B cell (primary cell): ENCODE data around the gene WDR35. TPM values are rescaled to one million over a fixed set of nuclear protein-coding genes. Genes with fewer than 3 reads are reported as not detected.
A peak's percentile ranks its signal among the peaks of the same experiment; 100 is the strongest.

Experiments used
- ATAC-seq: fragments of 200-7000 bp; cut with Tn5 transposase; one replicate; pipeline ENCODE4 v1.10.0; 2021; ENCODE audit warnings: low read depth, mild to moderate bottlenecking, moderate number of reproducible peaks, moderate library complexity
- CTCF ChIA-PET: fragments of 350-600 bp; sonication (Branson Sonifier 250); formaldehyde crosslinking; loops from one replicate; lab custom pipeline; 2021; ENCODE audit warnings: antibody characterized with exemption, inconsistent platforms; lab: Charles Lee
- POLR2A ChIA-PET: fragments of 350-600 bp; sonication (Branson Sonifier 250); formaldehyde crosslinking; loops from one replicate; lab custom pipeline; 2021; ENCODE audit warnings: antibody characterized with exemption; lab: Charles Lee
- DNase-seq: peaks from one replicate; pipeline ENCODE4 v3.0.0; 2013
- H2AFZ ChIP-seq: 2 replicates; pipeline ENCODE4 v1.6.1; 2012; ENCODE audit warnings: mild to moderate bottlenecking, low read depth, low read length; ENCODE audit not compliant: insufficient read depth, poor library complexity, severe bottlenecking
- H3K27ac ChIP-seq, 2 donors: 1 replicate in 1 of 2; 2 replicates in 1 of 2; pipeline ENCODE4 v1.5.1; 2012 to 2013; ENCODE audit warnings: low read length in 2 of 2, mild to moderate bottlenecking in 2 of 2, moderate library complexity in 1 of 2
- H3K27me3 ChIP-seq, 4 experiments: fragments of 200-600 bp in 1 of 4; sonication (generic) in 1 of 4; replicated peaks in 1 of 4; 1 replicate in 2 of 4; 2 replicates in 2 of 4; pipeline versions ENCODE4 v1.6.1 to v1.7.0; 2013 to 2016; ENCODE audit warnings: low read length in 3 of 4, mild to moderate bottlenecking in 2 of 4, mixed read lengths in 1 of 4, moderate library complexity in 1 of 4; ENCODE audit not compliant: insufficient read depth in 4 of 4, control insufficient read depth in 3 of 4; ENCODE audit errors: control extremely low read depth in 1 of 4
- H3K36me3 ChIP-seq, 2 experiments: replicated peaks in 1 of 2; 1 replicate in 1 of 2; 2 replicates in 1 of 2; pipeline versions ENCODE4 v1.6.1 to v1.7.1; 2013; ENCODE audit warnings: low read length in 1 of 2; ENCODE audit not compliant: insufficient read depth in 2 of 2, control insufficient read depth in 1 of 2; ENCODE audit errors: control extremely low read depth in 1 of 2, extremely low read depth in 1 of 2
- H3K4me1 ChIP-seq, 2 donors: fragments of 200-600 bp in 1 of 2; sonication (generic) in 1 of 2; 1 replicate in 1 of 2; 2 replicates in 1 of 2; pipeline versions ENCODE4 v1.5.1 to v1.6.1; 2013 to 2017; ENCODE audit warnings: low read length in 2 of 2; ENCODE audit not compliant: control insufficient read depth in 2 of 2, insufficient read depth in 2 of 2
- H3K4me2 ChIP-seq: replicated peaks from 2 replicates; pipeline ENCODE3; 2012; ENCODE audit warnings: mild to moderate bottlenecking, low read depth, low read length; ENCODE audit not compliant: poor library complexity, severe bottlenecking
- H3K4me3 ChIP-seq, 5 experiments: fragments of 200-600 bp in 1 of 5; sonication (generic) in 1 of 5; 1 replicate in 3 of 5; 2 replicates in 2 of 5; pipeline versions ENCODE4 v1.5.1 to v1.7.0; 2011 to 2016; ENCODE audit warnings: low read length in 4 of 5, mild to moderate bottlenecking in 4 of 5, low read depth in 2 of 5, control low read depth in 1 of 5, moderate library complexity in 1 of 5; ENCODE audit not compliant: insufficient read depth in 1 of 5; ENCODE audit errors: control extremely low read depth in 1 of 5, extremely low read depth in 1 of 5
- H3K79me2 ChIP-seq: fragments of 200-600 bp; sonication (generic); one replicate; pipeline ENCODE4 v1.6.0; 2016; ENCODE audit warnings: low read length; ENCODE audit not compliant: control insufficient read depth, insufficient read depth
- H3K9ac ChIP-seq: fragments of 200-600 bp; sonication (generic); 2 replicates; pipeline ENCODE4 v1.6.1; 2017; ENCODE audit warnings: mild to moderate bottlenecking, low read length, moderate library complexity
- H3K9me3 ChIP-seq, 3 donors: one replicate each; pipeline versions ENCODE4 v1.6.1 to v1.7.1; 2013; ENCODE audit warnings: low read length in 2 of 3; ENCODE audit not compliant: control insufficient read depth in 2 of 3, insufficient read depth in 1 of 3; ENCODE audit errors: control extremely low read depth in 1 of 3
- H4K20me1 ChIP-seq: 2 replicates; pipeline ENCODE4 v1.6.0; 2012; ENCODE audit warnings: mild to moderate bottlenecking, low read length; ENCODE audit not compliant: insufficient read depth, control insufficient read depth, poor library complexity, severe bottlenecking
- H3K27ac Mint-ChIP-seq: one replicate; pipeline ENCODE4 v1.8.0; 2021; ENCODE audit warnings: mixed read lengths
- H3K27me3 Mint-ChIP-seq: one replicate; pipeline ENCODE4 v1.8.0; 2021; ENCODE audit warnings: mixed read lengths
- H3K4me1 Mint-ChIP-seq: one replicate; pipeline ENCODE4 v1.8.0; 2021; ENCODE audit warnings: mixed read lengths
- H3K4me3 Mint-ChIP-seq: one replicate; pipeline ENCODE4 v1.8.0; 2021; ENCODE audit warnings: mixed read lengths
- H3K9me3 Mint-ChIP-seq: one replicate; pipeline ENCODE4 v1.8.0; 2022; ENCODE audit warnings: mixed read lengths; ENCODE audit not compliant: insufficient read depth
- CTCF ChIP-seq: fragments of 200-600 bp; IDR thresholded peaks from one replicate; pipeline ENCODE4 v1.8.0; 2022; ENCODE audit warnings: antibody characterized with exemption, mild to moderate bottlenecking
- EZH2 ChIP-seq: IDR thresholded peaks from 2 replicates; pipeline ENCODE4 v1.6.1; 2012; ENCODE audit warnings: borderline replicate concordance, low read depth, mild to moderate bottlenecking, moderate library complexity, low read length; ENCODE audit not compliant: insufficient read depth, poor library complexity, severe bottlenecking
- WGBS: methylation state at CpG from one replicate; pipeline ENCODE4 v1.1.5; 2013; ENCODE audit warnings: missing lambda C conversion rate; ENCODE audit not compliant: insufficient coverage; 5-methylcytosine and 5-hydroxymethylcytosine counted together
- intact Hi-C: fragments of 100-400 bp; cut with micrococcal nuclease; formaldehyde crosslinking; loops from one replicate; pipeline ENCODE4 v1.10.0; 2022
- polyA plus RNA-seq: library from polyadenylated mRNA; depleted of rRNA; stranded (reverse); fragments of >200 nt; gene quantifications from 2 replicates; pipeline ENCODE4 v1.2.3, GENCODE V29; 2012
- total RNA-seq, 2 donors: library from RNA; stranded (reverse); fragments of 120-200 nt in 1 of 2; gene quantifications; 1 replicate in 1 of 2; 2 replicates in 1 of 2; pipeline versions ENCODE4 v1.2.3 to v1.2.4, GENCODE V29; 2013 to 2022

The WDR35 gene
- total and polyA plus RNA-seq, 2 donors (not counting 1 experiment from before 2014, with no cell fraction given), result 2.4 to 9.4 TPM

GRCh38 chr2:20012282-20013125 lies 22.6 kb upstream of the WDR35 start, which contains the start of gene MATN3:
TSS of gene MATN3 (minus strand) at chr2:20012668. CDS start at chr2:20012631, 37 bp downstream.
- ChIA-PET CTCF (interaction anchor here (0.8 to 4.4 kb wide), 7 partner anchors 9 to 109 kb away, joined by 3 to 73 read pairs (median 4); no protein-coding TSS in a partner anchor), POLR2A (no interaction called here)
- Mint-ChIP-seq H3K27ac (no peak within 1 kb of the TSS), H3K4me3 (peak within 1 kb of the TSS; percentile 83), H3K4me1 (peaks cover 11% of the 10 kb centered on the region), H3K9me3 (no peaks in the 10 kb centered on the region), H3K27me3 (peaks cover 55% of the 10 kb centered on the region)
- TF ChIP-seq CTCF (no peak), EZH2 (no peak)
- Histone ChIP-seq H3K9ac (peak within 1 kb of the TSS; percentile 63), H3K79me2 (no peaks in the 10 kb centered on the region), H4K20me1 (no peaks in the 10 kb centered on the region), H3K27me3 (peaks cover 0 to 33% (median 23%) of the 10 kb centered on the region in 4 experiments), H3K4me2 (peak within 1 kb of the TSS; percentile 90), H3K36me3 (no peaks in the 10 kb centered on the region), H3K4me1 (peaks cover 11 to 18% of the 10 kb centered on the region in 2 donors), H3K9me3 (peaks cover 0 to 3% (median 0%) of the 10 kb centered on the region in 3 donors), H3K4me3 (peak within 1 kb of the TSS in 4 of 5 experiments; percentile 23 to 62 (median 52)), H2AFZ (peak within 1 kb of the TSS; percentile 80), H3K27ac (no peak within 1 kb of the TSS)
- 2% methylated on average over 83 of the region's 87 CpGs for WGBS
- intact Hi-C loops, result loop anchor here (2.0 kb wide), 1 partner anchor 24 kb away; no protein-coding TSS in a partner anchor
- ATAC-seq (peak; percentile 47), DNase-seq (peak; percentile 41)

GRCh38 chr2:20012032-20012281 lies 22.1 kb upstream of the WDR35 start:
- H3K27ac ChIP-seq, result no peak overlapping the region
- H3K79me2 ChIP-seq, result no peaks in the 10 kb centered on the region
- TF ChIP-seq EZH2 (no peak), CTCF (no peak)
- ChIA-PET CTCF (interaction anchor here (1.2 to 1.4 kb wide), 2 partner anchors 84 to 109 kb away, joined by 3 read pairs; no protein-coding TSS in a partner anchor), POLR2A (no interaction called here)
- H3K4me1 Mint-ChIP-seq, result peaks cover 11% of the 10 kb centered on the region
- peak overlapping the region; percentile 90 for H3K4me2 ChIP-seq
- no peaks in the 10 kb centered on the region for H4K20me1 ChIP-seq
- peaks cover 0 to 33% (median 23%) of the 10 kb centered on the region in 4 experiments for H3K27me3 ChIP-seq
- H3K4me3 Mint-ChIP-seq, result peak overlapping the region; percentile 83
- H3K9me3 Mint-ChIP-seq, result no peaks in the 10 kb centered on the region
- ATAC-seq (no peak), DNase-seq (no peak)
- H3K27me3 Mint-ChIP-seq, result peaks cover 57% of the 10 kb centered on the region
- WGBS, result 42% methylated on average over 4 of the region's 4 CpGs
- H3K9ac ChIP-seq, result peak overlapping the region; percentile 63
- intact Hi-C loops, result loop anchor here (2.0 kb wide), 1 partner anchor 23 kb away; no protein-coding TSS in a partner anchor
- H3K4me1 ChIP-seq, result peaks cover 11 to 18% of the 10 kb centered on the region in 2 donors
- H2AFZ ChIP-seq, result peak overlapping the region; percentile 80
- H3K36me3 ChIP-seq, result no peaks in the 10 kb centered on the region
- peaks cover 0 to 3% (median 0%) of the 10 kb centered on the region in 3 donors for H3K9me3 ChIP-seq
- no peak overlapping the region for H3K27ac Mint-ChIP-seq
- H3K4me3 ChIP-seq, result peak overlapping the region in 2 of 5 experiments; percentile 21 to 62
